Mucosa of gallbladder (tissue), 1 donor: Measurements from ENCODE around the gene SCYGR1. TPM values are rescaled to one million over a fixed set of nuclear protein-coding genes. Genes with fewer than 3 reads are reported as not detected.
"Not testable (repeated sequence)": the region's sequence is repeated elsewhere in the genome, so short reads cannot be mapped to it uniquely, and the experiment has no call there.

Experiments
- DNase-seq: peaks from one replicate; pipeline ENCODE4 v3.0.0-alpha.2; 2020; ENCODE audit warnings: low spot score
- total RNA-seq: library from RNA; stranded (reverse); gene quantifications from one replicate; pipeline ENCODE4 v1.2.1, GENCODE V29; 2021
- donor health status: DM: no; HTN: no; CAD: no.

The SCYGR1 gene
- total RNA-seq, 1 donor from 2014 or later: not detected

DNA sequence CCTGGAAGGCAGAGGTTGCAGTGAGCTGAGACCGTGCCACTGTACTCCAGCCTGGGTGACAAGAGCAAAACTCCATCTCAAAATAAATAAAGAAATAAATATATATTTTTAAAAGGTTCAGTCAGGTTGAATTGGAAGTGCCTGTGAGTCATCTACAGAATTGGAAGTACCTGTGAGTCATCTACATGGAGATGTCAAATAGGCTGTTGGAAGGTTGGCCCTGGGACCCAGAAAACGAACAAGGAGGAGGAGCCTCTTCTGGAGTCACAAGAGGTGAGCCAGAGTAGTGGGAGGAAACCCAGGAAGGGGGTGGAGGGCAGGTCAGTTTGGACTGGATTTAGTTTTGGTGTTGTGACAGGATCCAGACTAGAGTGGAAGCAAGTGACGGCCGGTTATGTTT lies 15.2 kb upstream of the SCYGR1 start:
- DNase-seq: no peak

DNA sequence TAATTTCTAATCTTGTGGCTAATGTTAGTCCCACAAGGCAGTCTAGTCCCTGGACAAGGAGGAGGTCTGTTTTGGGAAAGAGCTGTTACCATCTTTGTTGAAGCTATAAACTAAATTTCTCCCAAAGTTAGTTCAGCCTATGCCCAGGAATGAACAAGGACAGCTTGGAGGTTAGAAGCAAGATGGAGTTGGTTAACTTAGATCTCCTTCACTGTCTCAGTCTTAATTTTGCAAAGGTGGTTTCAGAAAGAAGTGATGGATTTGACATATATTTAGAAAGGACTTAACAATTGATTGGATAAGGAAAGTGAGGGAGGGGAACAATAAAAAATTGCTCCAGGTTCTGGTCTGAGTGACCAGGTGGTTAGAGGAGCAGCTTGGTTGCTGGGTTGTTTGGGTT lies 14.6 kb upstream of the SCYGR1 start:
- DNase-seq: no peak

DNA sequence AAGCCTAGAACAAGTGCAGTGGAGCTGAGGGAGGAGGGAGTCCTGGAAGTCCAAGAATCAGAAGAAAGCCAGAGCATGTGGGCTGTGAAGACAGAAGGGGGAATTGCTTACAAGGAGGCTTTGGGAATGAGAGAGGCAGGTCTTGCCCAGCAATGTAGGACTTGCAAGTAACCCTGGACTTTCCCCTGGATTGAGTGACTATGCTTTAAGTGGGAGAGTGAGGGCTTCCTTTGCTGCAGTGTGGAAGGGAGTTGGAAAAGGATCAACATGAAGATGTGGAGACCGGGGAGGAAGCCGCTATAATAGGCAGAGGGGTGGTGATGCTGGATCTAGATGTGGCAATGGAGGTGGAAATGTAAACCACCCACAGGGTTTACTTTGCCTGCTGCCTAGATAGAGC lies 13.8 kb upstream of the SCYGR1 start:
- no peak for DNase-seq

GRCh38 chr2:227398684-227399670 lies 11.2 kb upstream of the SCYGR1 start:
- no peak for DNase-seq

DNA sequence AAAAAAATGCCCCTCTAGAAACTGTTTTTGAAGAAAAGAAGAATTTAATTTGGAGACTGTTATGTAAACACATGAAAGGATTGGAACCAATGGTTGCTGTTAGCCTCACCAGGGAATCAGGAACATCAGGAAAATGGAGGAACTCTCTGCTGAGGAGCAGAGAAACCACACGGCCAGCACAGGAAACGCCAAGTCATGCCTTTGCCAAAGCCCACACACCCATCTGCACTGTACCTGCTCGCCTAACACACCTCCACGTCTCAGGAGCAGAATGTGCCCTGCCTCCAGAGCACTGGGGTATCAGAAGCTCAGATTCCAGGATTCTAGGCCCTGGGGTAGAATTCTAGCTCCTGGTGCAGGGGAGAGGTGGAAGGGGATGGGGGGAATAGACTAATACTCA lies 9.8 kb upstream of the SCYGR1 start:
- DNase-seq: no peak

- no peak for DNase-seq
Observed at GRCh38 chr2:227395556-227395955, 7.8 kb upstream of the SCYGR1 start.

- DNase-seq: no peak
Observed at GRCh38 chr2:227394401-227394800, 6.7 kb upstream of the SCYGR1 start.

GRCh38 chr2:227390468-227391256 lies 2.9 kb upstream of the SCYGR1 start:
- no peak for DNase-seq

GRCh38 chr2:227389661-227390060 lies 1.9 kb upstream of the SCYGR1 start:
- DNase-seq: no peak

GRCh38 chr2:227389231-227389630 lies 1.5 kb upstream of the SCYGR1 start:
- no peak for DNase-seq

DNA sequence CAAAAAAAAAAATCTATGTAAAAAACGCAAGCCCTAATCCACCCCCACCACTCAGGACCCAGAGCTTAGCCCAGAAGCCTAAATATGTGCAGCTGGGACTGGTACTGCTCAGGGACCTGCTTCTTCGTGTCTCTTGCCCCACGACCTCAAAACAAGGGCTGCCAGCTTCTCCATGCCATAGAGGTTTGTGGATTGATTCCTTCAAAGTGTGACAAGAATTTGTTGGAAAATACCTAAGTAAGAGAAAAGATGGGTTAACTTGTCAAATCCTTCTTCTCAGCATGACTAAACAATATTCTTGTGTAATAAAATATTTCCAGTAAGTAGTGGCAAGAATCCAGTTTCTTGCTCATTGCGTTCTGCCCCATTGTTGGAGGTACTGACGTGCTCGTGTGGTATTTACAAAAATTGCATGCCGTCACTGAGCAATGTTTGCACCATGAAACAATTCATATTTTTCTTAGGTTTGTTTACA lies 825 bp upstream of the SCYGR1 start:
- no peak for DNase-seq

GRCh38 chr2:227386630-227387029 lies 1.1 kb downstream of the SCYGR1 start:
- no peak for DNase-seq

DNA sequence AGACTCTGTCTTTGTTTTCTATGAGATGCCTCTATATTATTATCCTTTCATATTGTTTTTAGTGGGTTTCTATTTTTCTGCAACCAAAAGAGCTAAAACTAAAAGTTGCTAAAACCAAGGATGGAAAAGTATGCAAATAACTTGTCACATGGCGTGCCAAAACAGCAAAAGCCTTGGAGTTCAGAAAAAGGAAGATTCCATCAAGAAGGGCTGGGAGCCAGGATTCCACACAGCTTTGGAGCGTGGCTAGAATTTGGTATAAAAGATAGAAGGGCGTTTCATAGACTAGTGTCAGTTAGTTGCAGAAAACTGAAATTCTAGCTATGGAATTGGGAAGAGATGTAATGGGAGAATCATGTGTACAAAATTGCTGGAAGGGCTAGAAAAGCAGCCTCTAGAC lies 4.1 kb downstream of the SCYGR1 start:
- DNase-seq: no peak

DNA sequence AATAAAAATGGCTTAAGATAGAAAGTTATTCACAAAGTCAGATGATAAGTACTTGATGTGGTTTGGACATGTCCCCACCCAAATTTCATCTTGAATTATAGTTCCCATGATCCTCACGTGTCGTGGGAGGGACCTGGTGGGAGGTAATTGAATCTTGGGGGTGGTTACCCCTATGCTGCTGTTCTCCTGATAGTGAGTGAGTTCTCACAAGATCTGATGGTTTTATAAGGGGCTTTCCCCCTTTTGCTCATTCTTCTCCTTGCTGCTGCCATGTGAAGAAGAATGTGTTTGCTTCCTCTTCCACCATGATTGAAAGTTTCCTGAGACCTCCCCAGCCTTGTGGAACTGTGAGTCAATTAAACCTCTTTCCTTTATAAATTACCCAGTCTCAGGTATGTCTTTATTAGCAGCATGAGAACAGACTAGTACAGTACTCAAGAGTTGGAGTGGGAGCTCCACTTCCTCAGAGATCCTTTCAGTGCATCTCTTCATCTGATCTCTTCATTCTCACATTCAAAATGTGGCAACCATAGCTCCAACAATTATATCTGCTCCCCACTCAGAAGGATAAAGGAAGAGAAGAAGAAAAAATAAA lies 5.4 kb downstream of the SCYGR1 start:
- DNase-seq: not testable (repeated sequence)

DNA sequence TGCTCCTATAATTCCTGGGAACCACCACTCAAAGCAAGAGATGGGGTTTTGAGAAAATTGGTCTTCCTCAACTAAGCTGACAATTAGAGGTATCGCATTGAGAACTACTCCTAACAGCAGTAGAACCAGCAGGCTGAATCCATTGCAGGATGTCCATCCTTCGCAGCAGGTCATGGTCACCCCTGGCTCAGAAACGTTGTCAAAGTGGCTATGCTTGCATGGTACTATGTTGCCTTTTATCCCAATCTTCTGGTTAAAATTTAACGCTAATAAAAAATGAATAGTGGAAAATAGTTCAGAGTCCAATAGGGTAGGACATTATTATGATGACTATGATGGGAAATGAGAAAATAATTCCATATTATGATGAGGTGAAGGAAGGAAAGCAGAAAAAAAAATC lies 8.7 kb downstream of the SCYGR1 start, which contains the start of gene TM4SF20:
TM4SF20 (minus strand) TSS at position 212 of the 400 bp plus-strand sequence; CDS start at position 174, 38 bp downstream.
- DNase-seq: no peak

GRCh38 chr2:227378371-227378782 lies 9.4 kb downstream of the SCYGR1 start:
- no peak for DNase-seq

GRCh38 chr2:227377467-227378351 lies 10.0 kb downstream of the SCYGR1 start:
- no peak for DNase-seq

DNA sequence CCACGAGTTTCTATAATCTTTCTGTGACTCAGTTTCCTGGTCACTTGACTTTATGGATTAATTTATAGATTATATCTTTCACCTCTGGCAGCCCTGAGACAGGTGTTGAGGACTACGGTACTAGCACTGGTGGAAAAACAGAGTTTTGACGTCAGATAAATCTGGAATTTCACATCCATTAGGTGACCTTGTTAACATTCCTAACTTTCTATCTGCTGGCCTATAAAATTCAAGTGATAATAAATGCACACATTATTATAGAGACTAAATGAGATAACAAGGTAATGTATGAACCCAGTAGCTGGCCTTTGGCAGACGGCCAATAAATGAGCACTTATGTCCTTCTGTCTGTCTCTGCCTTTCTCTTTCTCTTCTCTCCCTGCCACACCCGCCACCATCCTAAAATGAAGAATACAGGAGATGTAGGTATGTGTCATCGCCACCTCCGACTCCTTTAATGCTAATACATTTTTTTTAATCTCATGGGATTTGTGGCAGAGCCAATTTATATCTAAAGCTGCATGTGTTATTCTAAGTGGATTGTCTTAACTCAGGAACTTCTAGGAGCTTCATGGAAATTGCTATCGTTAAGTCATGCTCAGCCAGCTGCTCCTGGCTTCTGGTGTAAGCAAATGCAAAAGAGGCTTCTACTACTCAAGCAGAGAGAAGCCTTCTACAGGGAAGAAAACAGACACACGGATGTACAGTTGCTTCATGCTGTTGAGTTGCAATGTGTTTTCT lies 10.9 kb downstream of the SCYGR1 start:
- no peak for DNase-seq

- DNase-seq: no peak
Observed at GRCh38 chr2:227374158-227374557, 13.6 kb downstream of the SCYGR1 start.

- DNase-seq: no peak
Observed at GRCh38 chr2:227373389-227373788, 14.4 kb downstream of the SCYGR1 start.
